ENCODE results near the gene CCIN.
"Not testable (repeated sequence)": the region's sequence is repeated elsewhere in the genome, so short reads cannot be mapped to it uniquely, and the experiment has no call there.

CCIN gene

GRCh38 chr9:36169166-36169565 lies at the start of gene CCIN:
CCIN (plus strand) TSS chr9:36169388; CDS start chr9:36169503, 115 bp downstream.
- no peak for DNase-seq

- no peak for DNase-seq
Observed at GRCh38 chr9:36119476-36119875, 49.7 kb upstream of the CCIN start.

GRCh38 chr9:36120705-36121104 lies 48.5 kb upstream of the CCIN start:
- DNase-seq: no peak

- no peak for DNase-seq
Observed at GRCh38 chr9:36121971-36122370, 47.2 kb upstream of the CCIN start.

- no peak for DNase-seq
Observed at GRCh38 chr9:36123515-36123914, 45.7 kb upstream of the CCIN start.

GRCh38 chr9:36125062-36125855 lies 43.9 kb upstream of the CCIN start:
- DNase-seq: no peak

GRCh38 chr9:36126016-36126730 lies 43.0 kb upstream of the CCIN start:
- DNase-seq: no peak

- DNase-seq: no peak
Observed at GRCh38 chr9:36127652-36128244, 41.4 kb upstream of the CCIN start.

- no peak for DNase-seq
Observed at GRCh38 chr9:36128349-36128748, 40.8 kb upstream of the CCIN start.

GRCh38 chr9:36129139-36129538 lies 40.0 kb upstream of the CCIN start:
- no peak for DNase-seq

- not testable (repeated sequence) for DNase-seq
Observed at GRCh38 chr9:36131666-36132065, 37.5 kb upstream of the CCIN start.

GRCh38 chr9:36132086-36132485 lies 37.1 kb upstream of the CCIN start:
- no peak for DNase-seq

- DNase-seq: no peak
Observed at GRCh38 chr9:36134761-36135505, 34.3 kb upstream of the CCIN start.

- DNase-seq: no peak
Observed at GRCh38 chr9:36135741-36136271, 33.4 kb upstream of the CCIN start.

GRCh38 chr9:36136272-36136893 lies 32.8 kb upstream of the CCIN start, which contains the start of gene GLIPR2:
GLIPR2 (plus strand) TSS chr9:36136733; CDS start chr9:36136779, 46 bp downstream.
- DNase-seq: peak; percentile 83

- DNase-seq: no peak
Observed at GRCh38 chr9:36136894-36137391, 32.2 kb upstream of the CCIN start.

GRCh38 chr9:36137392-36138004 lies 31.7 kb upstream of the CCIN start:
- no peak for DNase-seq

GRCh38 chr9:36138496-36138895 lies 30.7 kb upstream of the CCIN start:
- no peak for DNase-seq

- DNase-seq: no peak
Observed at GRCh38 chr9:36138901-36139300, 30.3 kb upstream of the CCIN start.

GRCh38 chr9:36140086-36141084 lies 28.8 kb upstream of the CCIN start:
- DNase-seq: peak; percentile 61

Measured in CD4-positive, alpha-beta T cell treated with Interleukin-6 for 4 hours (primary cell).